GM12891 (cell line): Measurements from ENCODE around the gene OR52D1.

Experiments used
- DNase-seq: peaks from one replicate; pipeline ENCODE4 v3.0.0; 2011; ENCODE audit warnings: low spot score; ENCODE audit not compliant: insufficient read length
- FAIRE-seq: peaks from 2 replicates; lab custom pipeline; 2011; peaks lifted over from hg19 to GRCh38; lab: Jason Lieb, UNC
- PAX5 ChIP-seq: IDR thresholded peaks from 2 replicates; pipeline ENCODE4 v1.6.1; 2011; ENCODE audit warnings: low read length, moderate library complexity, mild to moderate bottlenecking; ENCODE audit not compliant: insufficient read depth, severe bottlenecking
- POLR2A ChIP-seq: IDR thresholded peaks from 2 replicates; pipeline ENCODE4 v1.6.1; 2011; ENCODE audit warnings: low read depth, low read length, control low read depth
- POLR2AphosphoS5 ChIP-seq: IDR thresholded peaks from 2 replicates; pipeline ENCODE4 v1.6.1; 2011; ENCODE audit warnings: low read depth, low read length, control low read depth
- POU2F2 ChIP-seq: IDR thresholded peaks from 2 replicates; pipeline ENCODE4 v1.6.1; 2011; ENCODE audit warnings: low read depth, mild to moderate bottlenecking, control low read depth, low read length, moderate library complexity
- SPI1 ChIP-seq: IDR thresholded peaks from 2 replicates; pipeline ENCODE4 v1.6.1; 2011; ENCODE audit warnings: low read depth, low read length, control low read depth
- TAF1 ChIP-seq: IDR thresholded peaks from 2 replicates; pipeline ENCODE4 v1.6.1; 2011; ENCODE audit warnings: low read depth, low read length, control low read depth

Gene OR52D1

DNA sequence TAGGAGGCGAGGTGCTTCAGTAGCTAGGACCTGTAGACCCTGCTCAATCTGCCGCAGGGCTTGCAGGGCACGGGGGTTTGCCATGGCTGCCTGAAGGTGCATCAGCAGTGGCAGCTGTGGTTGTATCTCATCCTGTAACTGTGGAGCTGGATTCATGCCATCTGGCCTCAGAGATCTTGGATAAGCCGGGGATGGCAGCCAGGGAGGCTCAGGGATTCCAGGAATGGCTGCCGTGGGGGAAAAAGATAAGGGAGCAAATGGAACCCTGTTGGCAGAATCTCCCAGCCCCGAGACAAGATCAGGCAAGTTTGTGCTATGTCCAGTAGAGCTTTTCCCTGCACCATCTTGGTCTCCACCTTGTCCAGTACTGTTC is 19.4 kb downstream of the OR52D1 start:
- no peak for FAIRE-seq

DNA sequence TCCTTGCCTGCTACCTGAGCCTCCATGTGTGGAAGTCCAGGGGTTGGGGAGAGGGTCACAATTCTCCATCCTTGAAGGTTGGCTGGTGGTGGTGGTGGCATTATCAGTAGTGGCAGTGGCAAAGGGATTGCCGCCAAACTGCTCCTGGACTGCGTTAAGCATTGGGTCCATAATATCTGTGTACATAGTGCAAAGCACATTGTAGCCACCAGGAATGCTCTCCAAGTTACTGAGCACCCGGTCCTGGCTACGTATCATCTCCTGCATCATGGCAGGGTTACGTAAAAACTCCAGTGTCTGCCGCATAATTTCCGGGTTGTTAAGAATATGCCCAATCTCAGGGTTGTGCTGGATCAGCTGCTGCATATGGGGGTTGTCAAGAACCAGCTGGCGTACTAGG is 20.1 kb downstream of the OR52D1 start:
- DNase-seq, result no peak
- no peak for FAIRE-seq
- TF ChIP-seq SPI1 (no peak), POU2F2 (no peak), TAF1 (no peak), POLR2A (no peak), POLR2AphosphoS5 (no peak), PAX5 (no peak)

More for the DNA sequence above, 19.4 kb downstream of the OR52D1 start:
- TF ChIP-seq PAX5, result no peak
- no peak for TF ChIP-seq SPI1
- no peak for TF ChIP-seq POLR2A
- TF ChIP-seq POU2F2, result no peak
- TF ChIP-seq POLR2AphosphoS5, result no peak
- no peak for DNase-seq

DNA sequence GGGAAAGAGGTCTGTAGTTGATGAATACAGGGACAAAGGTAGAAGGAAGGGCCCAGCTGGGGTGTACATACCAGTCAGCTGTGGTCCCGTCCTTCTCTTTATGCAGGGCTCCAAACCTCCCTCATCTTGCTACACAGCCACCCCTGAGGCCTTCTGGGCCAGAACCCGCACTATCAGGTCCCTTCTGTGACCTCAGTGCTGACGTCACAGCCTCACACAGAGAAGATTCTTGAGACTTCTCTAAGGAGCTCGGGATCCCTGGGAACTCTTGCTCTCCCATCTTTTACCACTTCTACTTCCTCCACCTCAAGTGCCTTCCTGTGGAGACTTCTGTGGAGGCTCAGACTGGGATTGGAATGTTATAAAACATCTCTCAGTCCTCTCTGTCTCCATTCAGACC is 21.3 kb downstream of the OR52D1 start, which contains the start of gene UBQLN3:
TSS of gene UBQLN3 (minus strand) at position 155 of the 400 bp plus-strand sequence. CDS start 399 bp downstream, outside the sequence.
- no peak for FAIRE-seq
- TF ChIP-seq TAF1, result no peak
- TF ChIP-seq POU2F2, result no peak
- no peak for TF ChIP-seq PAX5
- no peak for TF ChIP-seq SPI1
- TF ChIP-seq POLR2AphosphoS5, result no peak
- no peak for TF ChIP-seq POLR2A

DNA sequence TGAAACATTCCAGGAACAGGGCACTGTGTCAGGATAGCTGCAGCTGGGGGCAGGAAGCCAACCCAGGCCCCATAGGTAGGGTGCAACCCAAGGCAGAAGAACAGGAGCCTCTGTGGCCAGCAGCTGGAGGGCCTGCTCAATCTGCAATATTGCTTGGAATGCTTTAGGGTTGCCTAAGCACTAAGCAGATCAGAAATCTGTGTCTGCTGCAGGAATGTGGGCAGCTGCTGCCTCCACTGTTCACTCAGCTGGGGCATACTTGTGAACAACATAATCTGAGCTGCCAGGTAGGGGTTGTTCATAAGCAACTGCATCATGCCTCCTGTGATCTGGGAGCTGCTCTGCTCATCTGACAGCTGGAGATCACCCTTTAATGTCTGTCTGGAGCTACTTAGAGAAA is 26.4 kb downstream of the OR52D1 start:
- TF ChIP-seq POU2F2 (no peak), POLR2A (no peak), PAX5 (no peak)
- FAIRE-seq, result no peak
- DNase-seq, result no peak

More for the DNA sequence above, 21.3 kb downstream of the OR52D1 start, which contains the start of gene UBQLN3:
- DNase-seq, result no peak

DNA sequence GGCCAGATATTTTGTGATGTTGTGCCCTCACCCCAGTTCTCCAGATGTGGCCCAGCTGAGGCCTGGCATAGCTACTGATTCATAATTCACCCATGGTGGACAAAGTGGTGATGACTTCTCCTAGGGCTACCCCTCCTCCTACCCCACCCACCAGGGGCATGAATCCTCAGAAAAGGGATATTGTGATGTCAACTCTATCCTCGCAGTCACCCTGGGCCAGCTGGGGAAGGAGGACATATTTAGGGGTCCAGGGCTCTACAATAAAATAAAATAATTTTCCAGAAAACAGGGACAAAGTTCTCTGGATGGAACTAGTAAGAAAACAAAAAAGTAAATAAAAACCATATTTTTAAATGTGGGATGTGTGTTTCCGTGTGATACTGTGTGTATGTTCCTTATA is 28.1 kb downstream of the OR52D1 start, which contains the start of gene UBQLNL:
TSS of gene UBQLNL (minus strand) at position 101 of the 400 bp plus-strand sequence. CDS start 258 bp downstream, outside the sequence.
- FAIRE-seq (no peak), DNase-seq (no peak)
- no peak for TF ChIP-seq SPI1
- no peak for TF ChIP-seq POLR2AphosphoS5
- TF ChIP-seq TAF1, result no peak
- TF ChIP-seq POU2F2, result no peak
- no peak for TF ChIP-seq PAX5
- TF ChIP-seq POLR2A, result no peak

DNA sequence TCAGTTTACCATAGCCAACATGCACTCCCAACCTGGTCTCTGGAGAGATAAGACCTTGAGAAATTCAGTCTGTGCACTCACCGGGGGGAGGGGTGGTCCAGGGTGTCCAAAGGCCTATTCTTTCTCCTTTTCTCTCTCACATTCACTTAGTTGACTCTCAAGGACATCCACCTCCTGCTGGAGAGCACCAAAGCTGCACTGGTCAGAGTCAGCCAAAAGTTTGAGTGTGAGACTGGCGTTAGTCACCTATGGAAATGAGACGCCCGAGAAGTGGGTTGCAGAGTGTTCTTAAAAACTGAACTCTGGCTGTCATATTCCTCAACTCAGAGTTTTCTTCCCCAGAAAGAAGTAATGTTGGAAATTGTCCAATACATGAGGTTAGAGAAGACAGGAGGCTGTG is 33.1 kb downstream of the OR52D1 start:
- DNase-seq, result no peak
- no peak for FAIRE-seq
- TF ChIP-seq POLR2AphosphoS5, result no peak
- no peak for TF ChIP-seq POU2F2
- TF ChIP-seq POLR2A, result no peak
- TF ChIP-seq TAF1, result no peak
- TF ChIP-seq SPI1, result no peak
- TF ChIP-seq PAX5, result no peak

DNA sequence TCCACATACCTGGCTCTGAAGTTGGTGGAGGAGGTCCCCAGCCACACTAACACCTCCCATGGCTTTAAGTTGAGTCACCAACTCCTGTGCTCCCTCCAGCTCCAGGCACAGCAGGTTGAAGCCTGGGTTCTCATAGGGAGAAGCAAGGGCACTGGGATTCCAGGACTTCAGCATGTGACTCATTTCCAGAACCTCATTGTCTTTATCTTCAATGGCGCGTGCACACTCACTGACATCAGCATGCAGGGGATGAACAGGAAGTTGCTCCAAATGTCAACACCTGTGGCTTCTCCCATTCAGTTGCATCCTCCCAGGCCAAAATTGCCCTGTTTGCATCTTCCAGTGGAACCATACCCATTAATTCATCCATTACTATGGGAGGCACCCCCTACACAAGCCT is 33.8 kb downstream of the OR52D1 start:
- DNase-seq (no peak), FAIRE-seq (no peak)
- TF ChIP-seq POU2F2 (no peak), TAF1 (no peak), POLR2A (no peak), PAX5 (no peak)

DNA sequence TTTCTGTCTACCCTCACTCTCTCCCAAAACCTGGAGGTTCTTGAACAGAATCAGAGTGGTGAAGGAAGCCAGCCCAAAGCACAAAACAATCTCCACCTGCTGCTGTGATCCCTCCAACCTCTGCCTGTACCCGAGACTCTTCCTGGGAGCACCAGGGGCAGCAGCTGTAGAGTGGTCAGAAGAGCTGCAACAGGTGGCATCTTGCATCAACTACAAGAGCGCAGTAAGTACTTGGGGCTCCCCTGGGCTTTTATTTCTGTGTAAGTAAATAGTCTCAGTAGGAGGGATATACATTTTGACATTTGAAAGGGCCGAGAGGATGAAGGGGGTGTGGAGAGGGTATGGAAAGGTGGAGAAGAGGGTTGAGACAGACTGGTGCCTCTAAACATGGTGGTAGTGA is 36.3 kb downstream of the OR52D1 start:
- DNase-seq (no peak), FAIRE-seq (no peak)
- TF ChIP-seq SPI1, result no peak

DNA sequence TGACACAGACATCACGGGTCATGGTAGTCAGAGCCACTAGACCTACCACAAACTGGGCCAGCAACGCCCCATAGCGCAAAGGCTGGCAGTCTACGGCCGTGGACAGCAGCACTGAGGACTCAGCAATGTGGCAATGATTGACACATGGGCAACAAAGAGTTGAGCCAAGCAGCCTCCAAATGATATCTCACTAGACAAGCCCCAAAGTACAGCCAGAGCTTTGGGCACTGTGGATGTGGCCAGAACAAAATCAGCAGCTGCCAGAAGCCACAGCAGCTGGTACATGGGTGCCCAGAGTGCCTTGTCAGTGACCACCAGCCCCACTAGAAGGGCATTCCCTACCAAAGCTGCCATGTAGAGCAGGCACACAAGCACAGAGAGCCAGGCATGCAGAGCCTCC is 39.2 kb downstream of the OR52D1 start:
- FAIRE-seq, result no peak
- DNase-seq, result no peak
- TF ChIP-seq PAX5, result no peak
- no peak for TF ChIP-seq TAF1
- no peak for TF ChIP-seq POU2F2
- TF ChIP-seq POLR2AphosphoS5, result no peak
- TF ChIP-seq POLR2A, result no peak

DNA sequence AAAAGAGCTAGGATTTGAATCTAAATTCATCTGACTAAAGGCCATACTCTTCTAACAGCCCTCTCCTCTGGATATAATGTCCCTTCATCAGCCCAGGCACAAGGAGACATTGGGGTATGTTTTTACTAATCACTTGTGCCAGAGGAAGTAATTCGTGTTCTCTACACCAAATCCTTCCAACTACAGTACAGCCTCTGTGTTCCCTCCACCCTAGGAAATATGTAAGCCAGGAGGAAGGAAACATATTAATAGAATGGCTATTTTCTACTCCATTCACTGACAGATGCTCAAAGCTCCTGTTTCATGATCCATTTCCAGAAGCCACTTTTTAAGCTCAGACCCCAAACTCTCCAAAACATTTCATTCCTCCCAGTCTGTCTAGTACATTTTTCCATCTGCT is 40.0 kb downstream of the OR52D1 start:
- FAIRE-seq, result no peak
- TF ChIP-seq TAF1 (no peak), POLR2AphosphoS5 (no peak), POU2F2 (no peak), SPI1 (no peak), POLR2A (no peak), PAX5 (no peak)
- DNase-seq, result no peak
